ENCODE data around the gene PDGFA.

The PDGFA gene

DNA sequence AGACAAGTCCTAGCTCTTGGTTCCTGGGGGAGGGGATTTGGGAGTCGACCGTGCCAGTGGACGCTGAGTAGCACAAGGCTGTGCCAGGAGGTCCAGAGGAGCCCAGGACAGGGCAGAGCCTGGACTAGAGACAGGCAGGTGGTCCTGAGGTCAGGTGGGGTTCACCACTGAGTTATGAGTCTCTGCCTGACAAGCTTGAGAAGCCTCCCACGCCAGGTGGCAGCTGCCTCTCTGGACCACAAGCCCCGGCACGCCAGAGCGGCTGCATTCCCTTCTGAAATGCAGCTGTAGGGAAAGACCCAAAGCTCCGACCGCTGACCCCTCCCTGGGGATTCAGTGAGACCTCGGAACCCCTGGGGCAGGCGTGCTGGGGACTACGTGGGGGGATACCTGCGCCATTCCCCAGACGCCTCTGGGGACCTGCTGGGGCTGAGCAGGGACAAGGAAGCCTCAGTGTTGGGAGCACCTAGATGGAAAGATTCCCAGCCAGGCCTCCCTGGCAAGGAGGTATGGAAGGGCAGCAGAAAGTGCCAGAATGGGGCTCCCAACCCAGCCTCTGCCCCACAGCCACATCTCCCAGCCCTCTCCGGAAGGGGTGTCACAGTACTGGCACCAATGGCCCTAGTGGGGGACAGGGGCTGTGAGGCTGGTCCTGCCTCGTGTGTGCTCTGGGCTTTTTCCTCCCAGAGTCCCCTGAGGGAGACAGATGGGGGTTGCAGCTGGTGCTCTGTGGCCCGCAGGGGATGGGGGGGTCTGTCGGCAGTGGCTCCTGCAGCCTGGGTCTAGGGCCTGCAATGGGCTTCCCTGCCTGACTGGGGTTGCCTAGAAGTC, 29.0 kb downstream of the PDGFA start:
- no peak for DNase-seq (ENCODE audit: low read depth in 2 of 2)

DNA sequence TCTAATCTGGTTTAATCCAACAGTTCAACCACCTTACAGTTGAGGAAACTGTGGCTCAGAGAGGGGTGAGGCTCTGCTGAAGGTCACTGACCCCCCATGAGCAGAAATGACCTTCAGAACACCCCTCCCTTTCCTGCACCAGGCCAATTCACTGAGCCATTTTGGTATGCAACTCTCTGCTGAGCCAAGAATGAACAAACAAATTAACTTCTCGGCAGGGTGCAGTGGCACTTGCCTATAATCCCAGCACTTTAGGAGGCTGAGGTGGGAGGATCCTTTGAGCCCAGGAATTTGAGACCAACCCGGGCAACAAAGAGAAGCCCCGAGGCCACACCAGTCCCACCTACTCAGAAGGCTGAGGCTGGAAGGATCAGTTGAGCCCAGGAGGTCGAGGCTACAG, 29.8 kb downstream of the PDGFA start:
- no peak for DNase-seq (ENCODE audit: low read depth in 2 of 2)

DNA sequence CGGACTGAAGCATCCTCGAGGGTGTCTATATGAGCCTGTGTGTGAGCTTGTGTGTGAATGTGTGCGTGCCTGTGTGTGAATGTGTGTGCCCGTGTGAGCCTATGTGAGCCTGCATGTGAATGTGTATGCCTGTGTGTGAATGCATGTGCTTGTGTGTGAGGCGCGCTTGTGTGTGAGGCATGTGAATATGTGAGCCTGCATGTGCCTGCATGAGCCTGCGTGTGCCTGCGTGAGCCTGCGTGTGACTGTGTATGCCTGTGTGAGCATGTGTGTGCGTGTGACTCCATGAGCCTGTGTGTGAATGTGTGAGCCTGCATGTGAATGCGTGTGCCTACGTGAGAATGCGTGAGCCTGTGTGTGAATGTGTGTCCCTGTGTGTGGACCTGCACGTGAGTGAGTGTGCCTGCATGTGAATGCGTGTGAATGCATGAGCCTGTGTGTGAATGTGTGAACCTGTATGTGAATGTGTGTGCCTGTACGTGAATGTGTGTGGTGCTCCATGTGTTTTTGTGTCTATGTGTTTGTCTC, 33.4 kb downstream of the PDGFA start:
- DNase-seq (ENCODE audit: low read depth in 2 of 2), result no peak

DNA sequence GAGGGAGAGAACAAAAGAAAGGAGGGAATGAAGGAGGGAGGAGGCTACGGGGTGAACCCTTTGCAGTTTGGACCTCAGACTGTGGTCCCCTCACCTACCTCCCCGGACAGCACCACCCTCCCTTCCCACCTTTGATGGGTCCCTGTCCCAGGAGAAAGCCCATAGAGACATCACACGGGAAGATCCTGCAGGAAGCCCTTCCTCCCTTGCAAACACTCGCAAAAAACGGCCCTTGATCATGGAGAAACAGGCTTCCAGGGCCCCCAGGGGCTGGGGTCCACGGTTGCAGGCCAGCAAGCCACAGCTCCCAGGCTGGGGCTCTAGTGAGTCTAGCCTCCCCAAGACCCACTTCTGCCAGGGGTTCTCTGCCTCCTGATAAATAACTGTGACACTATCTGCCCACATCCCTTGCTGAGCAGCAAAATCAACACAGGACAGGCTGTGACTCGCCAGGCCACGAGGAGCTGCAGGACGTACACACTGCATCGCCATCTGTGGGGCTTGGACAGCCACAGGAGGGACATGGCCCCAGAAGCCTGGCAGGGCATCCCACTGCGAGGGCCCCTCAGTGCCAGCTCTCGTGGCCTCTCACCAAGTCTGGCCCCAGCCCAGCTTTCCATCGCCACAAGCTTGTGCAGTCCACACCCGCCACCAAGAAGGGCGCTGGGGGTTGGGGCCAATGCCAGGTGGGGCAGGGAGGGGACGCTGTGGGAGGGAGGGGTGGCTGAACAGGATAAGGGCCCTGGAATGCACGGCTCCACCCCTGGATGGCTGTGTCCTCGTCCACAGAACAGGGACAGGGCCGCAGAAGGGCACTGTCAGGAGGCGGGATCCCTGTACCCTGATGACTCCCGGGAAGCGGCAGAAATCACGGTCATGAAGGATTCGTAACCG, 34.2 kb downstream of the PDGFA start:
- no peak for DNase-seq (ENCODE audit: low read depth in 2 of 2)

DNA sequence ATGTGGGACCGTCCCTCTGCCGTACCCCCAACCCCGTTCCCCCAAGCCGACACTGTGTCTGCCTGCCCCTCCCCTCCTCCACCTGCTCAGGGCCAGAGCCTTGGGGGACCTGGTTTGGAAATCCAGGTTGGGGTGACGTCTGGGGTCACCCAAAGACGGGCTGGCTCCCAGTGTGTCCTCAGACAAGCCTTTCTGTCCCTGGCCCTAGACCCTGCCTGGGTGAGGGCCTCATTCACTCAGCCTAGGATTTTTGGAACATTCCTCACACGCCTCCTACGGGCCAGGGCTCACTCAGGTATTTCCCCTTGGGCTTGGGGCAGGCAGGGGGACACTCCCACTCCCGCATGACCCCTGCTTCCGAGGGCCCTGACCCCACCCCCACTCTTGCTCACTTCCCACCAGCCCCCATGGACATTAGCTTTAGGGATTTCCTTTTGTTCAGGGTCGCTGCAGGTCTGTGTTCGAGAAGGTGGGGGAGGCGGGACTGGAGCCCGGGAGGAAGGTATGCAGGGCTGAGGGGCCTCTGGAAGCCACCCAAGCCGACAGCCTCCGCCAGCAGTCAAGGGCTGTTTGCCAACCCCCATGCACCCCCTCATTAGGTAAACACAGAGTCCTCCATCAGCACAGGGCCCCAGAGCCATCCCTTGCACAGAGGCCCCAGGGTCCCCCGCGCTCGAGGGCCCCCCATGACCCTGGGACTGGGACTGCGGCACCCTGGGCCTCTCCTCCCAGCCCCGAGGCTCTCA, 35.1 kb downstream of the PDGFA start:
- no peak for DNase-seq (ENCODE audit: low read depth in 2 of 2)

DNA sequence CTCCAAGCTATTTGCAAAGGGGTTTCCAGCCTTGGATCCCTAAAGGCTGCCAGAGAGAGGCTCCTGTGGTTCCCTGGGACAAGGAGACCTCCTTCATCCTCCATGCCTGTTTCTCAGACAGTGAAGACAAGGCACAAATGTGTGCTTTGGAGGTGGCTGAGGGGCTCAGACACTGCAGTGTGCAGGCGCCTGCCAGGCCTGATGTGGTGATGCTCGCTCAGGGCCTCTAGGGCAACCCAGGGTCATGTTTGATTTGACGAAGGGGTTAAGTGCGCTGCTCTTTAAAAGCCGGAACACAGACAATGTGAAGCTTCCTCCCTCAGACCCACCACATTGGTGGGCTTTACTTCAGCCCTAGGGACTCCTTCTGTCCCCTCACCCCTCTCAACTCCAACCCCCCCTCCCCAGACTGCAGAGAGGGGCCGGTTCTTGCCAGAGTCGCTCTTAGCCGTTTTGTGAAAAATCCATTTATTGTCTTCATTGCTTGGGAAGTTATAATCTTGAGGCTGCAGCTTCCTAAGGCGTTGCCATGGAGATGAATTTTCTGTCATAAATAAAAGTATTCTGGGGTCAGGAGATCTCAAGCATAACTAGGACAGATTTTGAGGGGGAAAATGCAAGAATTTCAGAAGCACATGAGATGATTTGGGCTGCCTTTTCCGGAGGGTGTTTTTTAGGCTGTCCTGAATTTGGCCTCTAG, 35.8 kb downstream of the PDGFA start:
- DNase-seq (ENCODE audit: low read depth in 2 of 2), result no peak

DNA sequence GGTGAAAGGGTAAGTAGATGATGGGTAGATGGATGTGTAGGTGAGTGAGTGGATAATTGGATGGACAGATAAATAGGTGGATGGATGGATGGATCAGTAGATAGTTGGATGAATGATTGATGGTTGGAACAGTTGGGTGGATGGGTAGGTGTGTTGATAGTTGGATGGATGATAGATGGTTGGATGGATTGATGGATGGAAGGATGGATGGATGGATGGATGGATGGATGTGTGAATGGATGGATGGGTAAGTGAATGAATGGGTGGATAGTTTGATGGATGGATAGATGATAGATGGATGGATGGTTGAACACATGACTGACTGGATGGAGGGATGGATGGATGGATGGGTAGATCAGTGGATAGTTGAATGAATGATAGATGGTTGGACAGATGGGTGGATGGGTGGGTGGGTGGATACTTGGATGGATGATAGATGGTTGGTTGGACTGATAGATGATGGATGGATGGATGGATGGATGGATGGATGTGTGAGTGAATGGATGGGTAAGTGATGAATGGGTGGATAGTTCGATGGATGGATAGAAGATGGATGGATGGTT, 37.0 kb downstream of the PDGFA start:
- DNase-seq (ENCODE audit: low read depth in 2 of 2), result no peak

DNA sequence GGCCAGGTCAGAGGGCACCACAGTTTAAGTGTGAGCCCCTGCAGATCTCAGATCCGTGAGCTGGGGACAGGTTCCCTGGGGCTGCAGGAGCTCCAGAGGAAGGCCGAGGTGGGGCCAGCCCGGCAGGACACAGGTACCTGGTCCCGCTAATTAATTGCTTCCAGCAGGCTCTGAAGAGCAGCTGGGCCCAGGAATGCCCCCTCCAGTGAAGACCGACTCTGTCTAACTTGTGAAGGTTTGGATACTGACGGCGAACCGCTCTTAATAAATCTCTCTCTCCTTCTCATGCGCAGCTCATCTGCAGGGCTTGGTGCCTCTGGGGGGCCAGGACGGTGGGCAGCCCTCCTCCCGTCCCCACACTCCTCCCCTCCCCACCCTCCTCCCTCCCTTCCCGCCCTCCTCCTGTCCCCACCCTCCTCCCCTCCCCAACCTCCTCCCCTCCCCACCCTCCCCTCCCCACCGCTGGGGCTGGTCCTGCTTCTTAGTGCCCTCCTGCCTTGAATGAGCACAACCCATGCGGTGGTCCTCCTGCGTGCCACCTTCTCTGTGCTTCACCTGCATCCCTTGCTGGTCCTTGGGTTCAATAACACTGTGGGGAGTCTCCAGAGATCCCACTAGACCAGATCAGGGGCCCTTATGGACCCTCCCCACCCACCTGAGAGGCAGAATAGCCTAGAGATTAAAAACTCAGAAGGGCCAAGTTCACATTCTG, 38.3 kb downstream of the PDGFA start:
- DNase-seq (ENCODE audit: low read depth in 2 of 2), result no peak

DNA sequence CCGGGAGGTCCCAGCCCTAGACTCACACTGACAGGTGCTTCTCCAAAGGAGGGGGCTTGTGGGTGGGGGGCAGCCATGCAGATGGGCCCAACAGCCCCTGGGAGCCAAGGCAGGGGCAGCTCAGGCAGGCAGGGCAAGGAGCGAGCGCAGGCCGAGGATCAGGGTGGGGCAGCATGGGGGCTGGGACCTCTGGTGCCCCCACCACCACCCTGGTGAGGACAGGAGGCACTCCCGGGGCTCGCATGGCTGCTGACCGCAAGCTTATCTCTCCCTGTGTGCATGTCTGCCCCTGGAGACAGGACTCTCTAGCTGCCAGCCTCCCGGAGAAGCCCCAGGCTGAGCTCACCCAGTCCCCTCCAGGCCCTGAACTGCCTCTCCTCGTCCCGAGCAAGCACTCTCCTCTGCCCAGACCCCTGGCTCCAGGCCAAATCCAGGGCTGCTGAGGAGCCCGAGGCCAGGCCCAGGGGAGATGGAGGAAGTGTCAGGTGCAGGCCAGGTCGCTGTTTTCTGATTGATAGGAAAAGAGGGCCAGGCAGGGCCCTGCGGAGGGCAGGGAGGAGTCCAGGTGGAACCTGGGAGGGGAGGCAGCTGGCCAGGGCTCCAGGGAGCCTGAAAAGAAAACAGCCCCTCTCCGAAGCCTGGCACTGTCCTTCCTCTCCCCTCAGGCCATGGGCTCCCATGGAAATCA, 39.0 kb downstream of the PDGFA start:
- DNase-seq (ENCODE audit: low read depth in 2 of 2), result no peak

DNA sequence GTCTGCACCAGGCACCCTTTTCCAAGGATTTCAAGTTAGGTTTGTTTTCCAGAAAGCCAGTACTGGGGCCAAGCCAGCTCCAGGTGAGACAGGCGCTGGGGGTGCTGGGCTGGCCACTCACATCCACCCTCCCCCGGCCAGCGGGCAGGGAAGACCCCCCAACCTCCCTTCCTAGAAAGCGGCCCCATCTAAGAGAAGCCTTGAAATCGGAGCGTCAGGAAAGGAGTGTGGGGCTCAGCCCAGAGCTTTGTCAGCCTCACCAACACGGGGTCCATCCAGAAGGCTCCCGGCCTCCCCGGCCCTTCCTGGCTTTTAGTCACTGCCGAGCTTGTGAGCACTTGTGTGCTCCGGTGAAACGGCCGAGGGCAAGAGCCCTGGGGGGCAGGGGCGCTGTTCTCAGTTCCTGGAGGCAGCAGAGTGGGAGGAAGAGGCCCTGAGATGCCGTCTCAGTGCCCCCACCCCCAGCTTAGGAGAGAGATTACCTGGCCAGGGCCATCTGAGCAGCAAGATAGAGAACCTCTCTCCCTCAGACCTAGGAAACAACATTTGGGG, 39.6 kb downstream of the PDGFA start:
- no peak for DNase-seq (ENCODE audit: low read depth in 2 of 2)

DNA sequence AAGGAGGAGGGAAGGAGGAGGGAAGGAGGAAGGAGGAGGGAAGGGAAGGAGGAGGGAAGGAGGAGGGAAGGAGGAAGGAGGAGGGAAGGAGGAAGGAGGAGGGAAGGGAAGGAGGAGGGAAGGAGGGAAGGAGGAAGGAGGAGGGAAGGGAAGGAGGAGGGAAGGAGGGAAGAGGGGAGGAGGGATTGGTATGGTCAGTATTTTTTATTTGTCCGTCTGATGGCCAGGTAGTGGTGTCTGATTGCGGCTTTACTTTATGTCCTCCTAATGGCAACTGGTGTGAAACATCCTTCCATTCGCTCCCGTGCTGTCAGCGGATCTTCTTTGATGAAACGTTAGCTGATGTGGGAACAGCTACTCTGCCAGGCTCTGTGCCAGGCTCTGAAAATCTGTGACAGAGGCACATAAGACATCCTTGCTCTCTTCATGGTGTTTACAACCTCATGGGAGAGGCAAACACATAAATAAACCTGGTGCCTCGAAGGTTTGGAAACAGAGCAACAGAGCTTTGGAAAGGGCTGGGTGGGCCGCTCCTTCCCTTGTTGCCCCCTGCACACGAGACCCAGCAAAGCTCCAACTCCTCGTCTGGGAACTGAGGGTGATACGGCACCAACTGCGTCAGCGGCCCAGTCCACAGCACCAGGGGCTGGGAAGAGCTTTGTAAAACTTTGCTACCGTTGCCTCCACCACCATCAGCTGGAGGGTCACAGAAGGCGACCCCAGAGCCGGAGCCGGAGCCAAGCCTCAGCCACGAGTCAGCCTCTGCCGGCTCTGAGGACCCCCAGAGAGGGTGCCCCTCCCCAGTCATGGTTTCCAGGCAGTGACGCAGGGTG, 40.3 kb downstream of the PDGFA start:
- DNase-seq (ENCODE audit: low read depth in 2 of 2), result no peak

DNA sequence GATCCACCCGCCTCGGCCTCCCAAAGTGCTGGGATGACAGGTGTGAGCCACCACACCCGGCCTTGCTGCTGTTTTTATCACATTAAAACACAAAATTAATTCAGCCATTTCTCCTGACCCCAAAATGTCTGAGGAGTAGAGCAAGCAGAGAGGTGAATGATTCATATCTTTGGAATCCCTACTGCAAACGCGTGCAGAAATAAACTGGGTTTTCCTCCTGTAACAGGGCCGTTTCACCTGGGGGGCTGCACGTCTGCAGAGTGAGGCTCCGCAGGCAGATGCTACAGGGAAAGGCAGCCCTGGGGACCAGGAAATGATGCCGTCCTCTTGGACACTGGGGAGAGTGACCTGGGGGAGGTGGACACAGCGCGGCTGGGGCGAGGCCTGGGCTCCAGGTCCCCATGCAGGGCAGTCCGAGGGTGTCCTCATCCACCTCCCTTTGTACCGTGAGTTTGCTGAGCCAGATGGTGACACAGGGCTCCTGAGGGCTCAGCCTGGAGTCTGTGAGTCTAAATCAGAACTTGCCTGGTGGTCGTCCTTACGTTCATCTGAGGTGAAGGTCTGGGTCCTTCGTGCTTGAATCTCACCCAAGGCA, 41.9 kb downstream of the PDGFA start:
- DNase-seq (ENCODE audit: low read depth in 2 of 2), result no peak

DNA sequence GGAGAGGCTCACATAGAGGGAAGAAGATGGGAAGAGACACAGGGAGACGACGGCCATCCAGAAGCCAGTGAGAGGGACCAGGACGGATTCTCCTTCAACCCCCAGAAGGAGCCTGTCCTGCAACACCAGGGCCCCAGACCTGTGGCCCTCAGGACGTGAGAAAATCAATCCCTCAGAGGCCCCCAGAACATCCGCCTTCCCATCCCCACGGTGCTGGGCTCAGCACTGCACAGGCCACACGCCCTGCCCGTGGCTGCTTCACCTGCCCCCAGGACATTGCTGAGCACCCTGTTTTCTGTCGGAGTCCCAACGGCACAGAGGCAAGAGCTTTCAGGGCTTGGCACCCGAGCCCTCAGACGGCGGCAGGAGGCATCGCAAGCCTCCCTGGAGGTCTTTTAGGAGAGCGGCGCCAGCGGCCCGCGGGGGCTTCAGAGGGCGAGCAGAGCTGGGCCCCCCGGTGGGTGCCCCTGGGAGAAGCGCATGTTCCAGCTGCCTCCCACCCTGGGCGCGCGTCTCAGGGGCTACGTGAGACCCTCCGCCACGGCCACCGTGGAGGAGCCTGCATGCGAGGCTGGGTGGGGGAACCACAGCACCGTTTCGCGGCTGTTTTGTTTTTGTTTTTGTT, 42.8 kb downstream of the PDGFA start:
- DNase-seq (ENCODE audit: low read depth in 2 of 2), result no peak

DNA sequence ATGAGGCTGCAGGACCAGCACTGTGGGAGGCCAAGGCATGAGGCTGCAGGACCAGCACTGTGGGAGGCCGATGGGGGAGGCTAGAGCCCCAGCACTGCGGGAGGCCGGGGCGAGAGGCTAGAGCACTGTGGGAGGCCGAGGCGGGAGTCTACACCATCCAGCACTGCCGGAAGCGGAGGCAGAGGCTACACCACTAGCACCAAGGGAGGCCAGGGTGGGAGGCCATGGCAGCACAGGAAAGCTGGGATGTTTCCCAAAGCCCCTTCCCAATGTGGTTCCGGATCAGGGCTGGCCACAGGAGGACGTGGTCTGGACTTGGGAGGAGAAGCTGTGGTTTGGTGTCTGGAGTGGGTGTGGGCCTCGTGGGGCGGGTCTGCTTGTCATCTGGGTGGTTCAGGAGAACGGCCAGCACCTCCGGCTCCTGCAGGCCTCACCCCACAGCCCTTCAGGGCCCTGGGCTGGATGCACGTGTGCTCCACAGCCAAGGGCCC, 43.6 kb downstream of the PDGFA start:
- DNase-seq (ENCODE audit: low read depth in 2 of 2), result no peak

DNA sequence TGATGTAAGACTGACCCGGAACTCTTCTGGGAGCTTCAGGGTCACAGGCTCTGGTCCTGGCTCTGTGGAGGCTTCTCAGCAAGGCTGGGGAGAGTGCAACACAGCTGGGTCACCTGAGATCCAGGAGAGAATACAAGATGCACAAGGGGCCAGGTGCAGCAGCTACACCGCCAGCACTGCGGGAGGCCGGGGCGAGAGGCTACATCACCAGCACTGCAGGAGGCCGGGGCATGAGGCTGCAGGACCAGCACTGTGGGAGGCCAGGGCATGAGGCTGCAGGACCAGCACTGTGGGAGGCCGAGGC, 44.3 kb downstream of the PDGFA start:
- DNase-seq (ENCODE audit: low read depth in 2 of 2), result no peak

DNA sequence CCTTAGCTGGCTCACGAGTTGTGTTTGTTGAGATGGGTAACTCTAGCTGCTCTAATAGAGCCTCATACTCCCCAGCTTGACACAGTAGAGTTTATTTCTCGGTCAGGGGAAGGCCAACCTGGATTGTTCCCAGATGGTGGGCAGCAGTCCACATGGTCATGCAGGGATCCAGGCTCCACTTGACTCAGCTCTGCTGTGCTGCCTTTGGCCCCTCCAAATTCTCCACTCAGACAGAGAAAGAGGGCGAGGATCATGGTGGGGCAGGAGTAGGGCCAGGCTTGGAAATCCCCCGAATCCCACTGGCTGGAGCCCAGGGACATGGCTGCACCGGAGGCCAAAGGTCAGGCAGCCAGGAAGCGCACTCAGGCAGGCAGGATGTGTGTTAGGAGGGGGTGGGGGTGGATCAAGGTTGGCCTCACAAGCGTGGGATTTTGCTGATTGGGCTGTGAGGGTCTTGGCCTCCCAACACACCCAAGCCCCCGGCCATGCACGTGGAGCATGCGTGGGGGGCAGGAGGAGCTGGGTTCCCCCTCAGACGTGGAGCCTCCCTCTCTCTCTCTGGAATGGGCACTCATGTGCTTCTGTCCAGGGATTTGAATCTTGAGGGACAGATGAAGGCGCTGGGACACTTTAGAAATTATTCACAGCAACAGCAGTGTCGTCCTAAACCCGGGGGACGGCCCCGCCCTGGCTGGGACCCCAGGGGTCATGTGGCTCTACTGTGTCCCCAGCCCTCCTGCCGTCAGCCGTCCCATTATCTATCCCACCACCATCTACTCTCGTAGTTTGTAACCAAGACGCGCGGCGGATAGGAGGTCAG, 44.8 kb downstream of the PDGFA start:
- no peak for DNase-seq (ENCODE audit: low read depth in 2 of 2)
